ENCODE results near the gene JAZF1.
A peak's percentile ranks its signal among the peaks of the same experiment; 100 is the strongest.
"Not testable (repeated sequence)": the region's sequence is repeated elsewhere in the genome, so short reads cannot be mapped to it uniquely, and the experiment has no call there.

The JAZF1 gene

DNA sequence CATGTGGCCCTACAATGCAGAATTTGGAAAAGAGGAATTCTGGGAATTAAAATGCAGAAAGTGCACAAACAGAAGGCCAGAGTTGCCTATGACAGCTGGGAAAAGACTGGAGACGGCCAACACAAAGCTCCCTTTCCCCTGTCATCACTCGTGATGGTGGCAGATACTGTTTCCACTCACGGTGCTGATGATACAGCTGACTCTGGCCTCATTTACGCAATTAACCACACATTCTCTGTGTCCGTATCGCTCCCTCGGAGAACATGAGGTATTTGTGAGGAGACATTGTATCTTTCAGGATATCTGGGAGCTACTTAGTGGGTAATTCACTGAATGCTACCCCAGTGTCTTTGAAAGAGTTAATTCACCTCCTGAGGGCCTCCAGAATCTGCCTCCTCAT is 267.8 kb downstream of the JAZF1 start:
- DNase-seq (ENCODE audit: low read depth in 2 of 2) = no peak

DNA sequence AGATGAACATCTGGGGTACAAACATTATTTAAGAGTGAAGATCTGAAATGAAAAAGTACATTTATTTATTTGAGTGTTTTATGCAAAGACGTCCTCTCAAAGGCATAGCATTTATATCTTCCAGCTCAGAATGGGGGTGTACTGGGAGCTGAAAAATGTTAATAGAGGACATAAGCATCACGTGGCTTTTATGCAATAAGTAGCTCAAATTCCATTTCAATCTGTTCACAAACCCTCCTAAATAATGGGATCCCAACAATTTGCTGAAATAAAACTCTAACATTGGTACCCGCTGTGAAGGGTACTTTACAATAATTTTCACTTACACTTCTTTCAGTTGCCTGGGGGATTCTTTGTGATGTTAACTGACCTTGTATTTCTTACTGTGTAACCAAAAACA is 268.7 kb downstream of the JAZF1 start:
- no peak for DNase-seq (ENCODE audit: low read depth in 2 of 2)

GRCh38 chr7:27910326-27910725 is 270.3 kb downstream of the JAZF1 start:
- DNase-seq (ENCODE audit: low read depth in 2 of 2) = no peak

DNA sequence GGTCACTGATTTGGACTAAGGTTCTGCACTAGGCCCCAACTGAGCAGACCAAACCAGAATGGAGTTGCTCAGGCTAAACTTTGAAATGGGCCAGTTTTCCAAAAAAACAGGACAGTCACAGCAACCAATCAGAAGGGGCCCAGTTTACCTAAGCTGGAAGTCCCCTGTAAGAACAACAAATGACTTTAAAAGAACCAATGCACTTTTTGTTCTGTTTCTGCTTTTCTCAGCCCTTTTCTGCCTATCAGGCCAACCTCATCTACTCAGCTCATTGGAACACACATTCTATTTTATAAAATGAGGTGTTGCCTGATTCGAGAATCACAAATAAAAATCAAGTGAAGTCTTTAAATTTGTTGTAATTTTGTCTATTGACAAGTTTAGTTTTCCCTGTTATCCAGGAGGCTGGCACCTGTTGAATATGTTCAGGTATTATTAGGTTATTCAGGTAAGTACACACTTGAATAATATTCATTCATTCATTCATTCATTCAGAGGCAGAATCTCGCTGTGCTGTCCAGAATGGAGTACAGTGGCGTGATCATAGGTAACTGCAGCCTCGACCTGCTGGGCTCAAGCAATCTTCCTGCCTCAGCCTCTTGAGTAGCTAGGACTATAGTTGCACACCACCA is 271.9 kb downstream of the JAZF1 start:
- no peak for DNase-seq (ENCODE audit: low read depth in 2 of 2)

- DNase-seq (ENCODE audit: low read depth in 2 of 2) = no peak
Observed at GRCh38 chr7:27906385-27907091, 274.1 kb downstream of the JAZF1 start.

DNA sequence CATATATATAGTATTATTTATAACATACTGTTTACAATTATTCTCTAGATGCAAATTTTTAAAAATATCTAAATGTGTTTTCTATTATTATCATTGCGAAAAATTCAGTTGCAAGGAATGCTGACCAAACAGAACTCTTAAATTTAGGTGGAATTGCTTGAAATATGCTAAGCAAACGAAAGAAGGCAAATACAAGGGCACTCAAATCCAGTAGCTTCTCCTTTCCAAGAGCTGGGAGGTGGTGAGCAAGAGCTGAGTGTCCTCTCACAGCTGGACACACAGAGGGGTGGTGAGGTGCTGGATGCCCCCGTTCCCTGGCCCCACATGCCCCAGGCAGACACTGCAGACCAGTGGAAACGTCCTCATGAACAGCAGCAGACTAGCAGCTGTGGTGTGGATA is 274.6 kb downstream of the JAZF1 start:
- DNase-seq (ENCODE audit: low read depth in 2 of 2) = no peak

- DNase-seq (ENCODE audit: low read depth in 2 of 2) = no peak
Observed at GRCh38 chr7:27901028-27901760, 279.4 kb downstream of the JAZF1 start.

- no peak for DNase-seq (ENCODE audit: low read depth in 2 of 2)
Observed at GRCh38 chr7:27900006-27900405, 280.6 kb downstream of the JAZF1 start.

DNA sequence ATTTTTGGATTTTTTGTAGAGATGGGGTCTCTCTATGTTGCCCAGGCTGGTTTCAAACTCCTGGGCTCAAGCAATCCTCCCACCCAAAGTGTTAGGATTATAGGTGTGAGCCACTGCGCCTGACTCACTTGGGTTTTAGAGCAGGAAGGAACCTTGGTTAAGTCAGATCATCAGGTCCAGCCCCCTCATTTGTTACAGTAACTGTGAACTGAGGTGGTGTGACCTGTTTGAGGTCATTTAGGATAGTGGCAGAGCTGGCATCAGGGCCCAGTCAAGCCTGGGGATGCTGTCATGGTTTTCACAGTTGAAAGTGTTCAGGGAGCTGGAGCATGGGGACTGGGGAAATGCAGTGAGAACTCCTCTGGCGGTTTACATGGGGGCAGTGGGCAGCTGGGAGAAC is 281.0 kb downstream of the JAZF1 start:
- DNase-seq (ENCODE audit: low read depth in 2 of 2) = peak in 1 of 2 donors; percentile 6

GRCh38 chr7:27897441-27897847 is 283.2 kb downstream of the JAZF1 start:
- no peak for DNase-seq (ENCODE audit: low read depth in 2 of 2)

GRCh38 chr7:27897001-27897400 is 283.6 kb downstream of the JAZF1 start:
- no peak for DNase-seq (ENCODE audit: low read depth in 2 of 2)

DNA sequence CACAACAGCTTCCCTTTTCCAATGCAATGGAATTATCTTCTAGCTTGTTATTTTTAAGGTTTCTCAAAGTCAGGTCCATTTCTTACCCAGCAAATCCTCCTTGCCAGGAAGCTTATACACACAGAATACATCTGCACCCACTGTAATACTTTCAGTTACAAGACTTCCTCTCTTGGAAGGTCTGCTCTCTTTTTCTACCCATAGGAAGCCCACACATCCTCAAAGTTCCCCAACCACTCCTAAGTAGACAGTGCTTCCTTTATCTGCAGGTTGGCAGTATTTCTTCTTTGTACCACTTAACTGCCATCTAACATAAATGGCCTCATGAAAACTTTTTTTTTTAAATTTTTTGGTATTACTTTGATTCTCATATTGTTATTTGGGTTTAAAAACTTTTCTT is 285.0 kb downstream of the JAZF1 start:
- DNase-seq (ENCODE audit: low read depth in 2 of 2) = no peak

DNA sequence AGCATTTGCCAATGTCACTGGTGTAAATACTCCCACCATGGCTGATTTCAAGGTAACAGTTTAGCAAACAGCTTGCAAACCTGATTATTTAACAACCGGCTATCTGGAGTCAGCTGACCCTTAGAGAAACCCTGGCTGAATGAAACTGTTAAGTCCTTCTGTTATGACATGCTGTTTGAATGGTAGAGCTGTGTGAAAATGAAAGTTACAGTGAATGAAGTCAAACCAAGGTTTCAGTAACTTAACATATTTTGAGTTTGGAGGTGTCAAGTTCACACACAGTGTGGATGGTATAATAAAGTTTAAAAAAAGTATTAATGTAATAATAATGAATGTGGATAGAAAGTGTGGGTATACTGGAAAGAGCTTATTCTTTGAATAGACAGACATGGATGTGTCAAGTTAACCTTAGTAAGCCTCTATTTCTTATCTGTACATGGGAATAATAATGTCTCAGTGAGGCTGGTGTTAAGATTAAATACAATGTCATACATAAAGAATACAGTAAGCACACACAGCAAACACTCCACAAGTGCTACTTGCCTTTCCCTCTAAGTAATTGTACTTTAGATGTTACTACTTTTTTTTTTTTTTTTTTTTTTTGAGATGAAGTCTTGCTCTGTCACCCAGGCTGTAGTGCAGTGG is 290.3 kb downstream of the JAZF1 start:
- DNase-seq (ENCODE audit: low read depth in 2 of 2) = no peak

DNA sequence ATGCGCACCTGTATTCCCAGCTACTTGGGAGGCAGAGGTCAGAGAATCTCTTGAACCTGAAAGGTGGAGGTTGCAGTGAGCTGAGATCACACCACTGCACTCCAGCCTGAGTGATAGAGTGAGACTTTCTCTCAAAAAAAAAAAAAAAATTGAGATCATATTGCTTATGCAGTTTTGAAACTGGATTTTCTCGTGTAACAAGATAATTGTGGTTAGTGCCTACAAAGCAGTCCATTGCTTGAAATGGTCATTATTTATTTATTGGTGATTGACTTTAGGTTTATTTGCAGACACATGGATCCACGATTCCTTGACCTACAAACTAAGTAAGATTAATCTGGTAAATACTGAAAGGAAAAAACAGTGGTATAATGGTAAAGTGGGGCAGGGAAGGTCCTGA is 290.8 kb downstream of the JAZF1 start:
- DNase-seq (ENCODE audit: low read depth in 2 of 2) = no peak

DNA sequence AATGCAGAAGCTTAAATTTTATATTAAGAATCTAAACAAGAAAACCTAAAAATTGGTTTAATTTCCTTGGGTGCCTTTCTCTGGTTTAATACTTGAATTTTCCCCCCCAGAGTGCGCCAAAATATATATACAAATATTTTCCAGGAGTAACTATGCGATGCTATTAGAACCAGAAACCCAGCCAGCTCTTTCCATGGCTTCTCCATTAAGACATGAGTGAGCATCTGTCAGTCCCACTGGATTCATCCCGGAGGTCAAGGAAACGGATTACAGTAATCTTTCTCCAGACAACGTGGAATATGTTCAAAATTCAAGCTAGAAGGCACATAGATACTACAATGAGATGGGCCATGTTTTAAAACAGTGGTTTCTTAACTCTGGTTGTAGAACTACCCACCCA is 291.9 kb downstream of the JAZF1 start:
- no peak for DNase-seq (ENCODE audit: low read depth in 2 of 2)

DNA sequence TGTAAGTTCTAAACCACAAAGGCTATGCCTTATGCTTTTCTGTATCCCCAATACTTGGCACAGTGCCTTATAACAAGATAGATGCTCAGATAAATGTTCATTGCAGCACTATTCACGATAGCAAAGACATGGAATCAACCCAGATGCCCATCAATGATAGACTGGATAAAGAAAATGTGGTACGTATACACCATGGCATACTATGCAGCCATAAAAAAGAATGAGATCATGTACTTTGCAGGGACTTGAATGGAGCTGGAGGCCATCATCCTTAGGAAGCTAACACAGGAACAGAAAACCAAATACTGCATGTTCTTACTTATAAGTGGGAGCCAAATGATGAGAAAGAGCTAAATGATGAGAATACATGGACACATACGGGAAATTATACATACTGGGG is 293.9 kb downstream of the JAZF1 start:
- DNase-seq (ENCODE audit: low read depth in 2 of 2) = not testable (repeated sequence)

DNA sequence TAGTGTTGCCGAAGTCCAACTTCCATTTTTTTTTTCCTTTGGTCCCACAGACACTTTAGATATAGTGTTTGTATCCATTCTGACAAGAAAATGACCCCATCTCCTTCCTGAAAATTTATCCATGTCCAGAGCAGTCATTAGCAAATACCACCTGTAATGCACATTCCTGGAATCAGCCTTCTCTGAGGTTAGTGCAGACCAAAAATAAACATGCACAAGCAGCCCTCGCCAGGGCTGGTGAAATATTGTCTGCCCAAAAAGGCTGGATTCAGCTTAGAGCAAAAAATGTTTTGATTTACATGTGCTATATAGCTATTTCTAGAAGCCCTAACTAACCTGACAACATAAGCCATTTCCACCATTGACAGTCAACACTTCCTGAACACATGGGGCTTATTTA is 294.9 kb downstream of the JAZF1 start:
- no peak for DNase-seq (ENCODE audit: low read depth in 2 of 2)

DNA sequence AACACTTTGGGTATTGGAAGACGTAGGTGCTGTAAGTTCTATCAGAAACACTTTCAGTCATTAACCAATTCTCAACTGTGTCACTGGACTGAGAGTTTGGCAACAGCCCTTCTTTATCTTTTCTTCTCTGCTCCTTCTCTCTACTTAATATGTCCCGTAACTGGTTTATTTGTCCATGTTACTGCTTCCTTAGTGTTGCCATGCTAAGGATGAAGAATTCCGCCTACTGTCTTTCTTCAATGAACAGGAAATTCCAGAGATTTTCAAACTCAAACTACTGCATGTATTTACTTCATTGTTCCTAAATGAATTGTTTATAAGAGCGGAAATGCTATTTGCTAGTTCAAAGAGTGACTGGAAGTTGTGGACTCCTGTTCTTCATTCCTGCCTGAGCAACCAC is 296.9 kb downstream of the JAZF1 start:
- no peak for DNase-seq (ENCODE audit: low read depth in 2 of 2)

DNA sequence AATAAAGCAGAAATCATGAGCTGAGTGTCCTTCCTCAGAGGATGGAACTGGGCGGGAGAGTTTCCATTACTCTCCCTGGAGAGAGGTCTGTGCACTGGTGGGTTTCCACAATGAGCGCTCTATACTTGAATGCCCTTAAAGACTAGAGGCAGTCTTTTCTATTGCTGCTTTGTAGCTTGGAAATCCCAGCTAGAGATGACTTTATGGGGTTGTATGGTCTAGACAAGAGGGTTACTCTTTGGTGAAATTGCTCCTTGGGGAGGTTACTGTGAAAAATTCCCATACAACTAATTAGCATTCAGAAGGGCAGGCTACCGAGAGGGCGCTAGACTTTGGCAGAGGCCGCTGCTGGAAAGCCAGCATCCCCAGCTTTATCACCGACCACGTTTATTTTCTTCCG is 303.8 kb downstream of the JAZF1 start:
- DNase-seq (ENCODE audit: low read depth in 2 of 2) = no peak

- DNase-seq (ENCODE audit: low read depth in 2 of 2) = no peak
Observed at GRCh38 chr7:27875832-27876231, 304.8 kb downstream of the JAZF1 start.

DNA sequence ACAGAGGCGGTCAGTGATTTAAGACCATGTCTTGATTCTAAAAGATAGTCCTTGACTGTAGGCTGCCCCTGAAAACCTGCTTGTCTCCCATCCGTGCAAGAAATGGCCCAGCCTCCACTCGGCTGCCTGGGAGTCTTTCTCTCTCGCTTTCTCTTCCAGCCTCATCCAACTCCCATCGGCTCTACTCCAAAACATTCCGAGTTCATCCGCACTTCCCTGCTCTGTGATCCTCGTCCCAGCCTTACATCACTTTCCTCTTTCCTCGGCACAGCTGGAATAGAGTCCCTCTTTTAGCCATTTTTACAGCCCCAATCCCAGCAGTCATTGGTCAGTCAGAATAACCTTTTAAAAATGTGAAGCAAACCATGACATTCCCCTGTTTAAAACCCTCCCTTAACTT is 305.5 kb downstream of the JAZF1 start:
- DNase-seq (ENCODE audit: low read depth in 2 of 2) = no peak
